Smooth muscle cell (in vitro differentiated cells): ENCODE data around the gene MEPE. TPM values are rescaled to one million over a fixed set of nuclear protein-coding genes. Genes with fewer than 3 reads are reported as not detected.

Experiments
- DNase-seq: peaks from one replicate; lab custom pipeline; 2025; ENCODE audit not compliant: unreplicated experiment; lab: John Stamatoyannopoulos, UW
- H2AFZ ChIP-seq: fragments of 200-600 bp; sonication (generic); 2 replicates; pipeline ENCODE4 v1.6.0; 2016; ENCODE audit warnings: antibody characterized with exemption, low read depth, mild to moderate bottlenecking
- H3F3A ChIP-seq: fragments of 200-600 bp; sonication (generic); 2 replicates; pipeline ENCODE4 v1.6.0; 2017; ENCODE audit warnings: antibody characterized with exemption, low read depth
- H3K27ac ChIP-seq: fragments of 200-600 bp; sonication (generic); 2 replicates; pipeline ENCODE4 v1.5.1; 2016; ENCODE audit warnings: low read depth, mild to moderate bottlenecking
- H3K27me3 ChIP-seq: fragments of 200-600 bp; sonication (generic); 2 replicates; pipeline ENCODE4 v1.6.1; 2016; ENCODE audit warnings: low read depth, mild to moderate bottlenecking
- H3K36me3 ChIP-seq: fragments of 200-600 bp; sonication (generic); 2 replicates; pipeline ENCODE4 v1.5.1; 2016; ENCODE audit warnings: low read depth
- H3K4me1 ChIP-seq: fragments of 200-600 bp; sonication (generic); 2 replicates; pipeline ENCODE4 v1.5.1; 2016; ENCODE audit warnings: low read depth
- H3K4me2 ChIP-seq: fragments of 200-600 bp; sonication (generic); 2 replicates; pipeline ENCODE4 v1.6.0; 2016; ENCODE audit warnings: mild to moderate bottlenecking
- H3K4me3 ChIP-seq: fragments of 200-600 bp; sonication (generic); 2 replicates; pipeline ENCODE4 v1.5.1; 2016; ENCODE audit warnings: mild to moderate bottlenecking
- H3K79me2 ChIP-seq: fragments of 200-600 bp; sonication (generic); 2 replicates; pipeline ENCODE4 v1.6.0; 2016; ENCODE audit warnings: low read depth, mild to moderate bottlenecking
- H3K9ac ChIP-seq: fragments of 200-600 bp; sonication (generic); 2 replicates; pipeline ENCODE4 v1.6.0; 2016; ENCODE audit warnings: low read depth
- H3K9me3 ChIP-seq: fragments of 200-600 bp; sonication (generic); replicated peaks from 2 replicates; pipeline ENCODE4 v1.5.1; 2016; ENCODE audit warnings: low read depth
- H4K20me1 ChIP-seq: fragments of 200-600 bp; sonication (generic); 2 replicates; pipeline ENCODE4 v1.6.0; 2016; ENCODE audit warnings: low read depth
- WGBS: methylation state at CpG from one replicate; pipeline ENCODE4 v1.1.7; 2016; ENCODE audit warnings: low lambda C conversion rate; 5-methylcytosine and 5-hydroxymethylcytosine counted together
- polyA plus RNA-seq: library from polyadenylated mRNA; unstranded; fragments of >200 nt; fragmentation: Nextera tagmentation; extraction: Ambion mirVana; gene quantifications from 2 replicates; pipeline ENCODE4 v1.2.1, GENCODE V29; 2016
- total RNA-seq: library from RNA; depleted of rRNA; stranded (reverse); fragments of >200 nt; gene quantifications from 2 replicates; pipeline ENCODE4 v1.2.3, GENCODE V29; 2014
- TF ChIP-seq, protein P1 (sequence below): fragments of 200-600 bp; sonication (generic); IDR thresholded peaks from 2 replicates; pipeline ENCODE4 v1.5.1; 2017; ENCODE audit warnings: borderline replicate concordance, mild to moderate bottlenecking, antibody characterized with exemption; ENCODE audit not compliant: insufficient read depth, poor library complexity, severe bottlenecking

MEPE gene, protein sequence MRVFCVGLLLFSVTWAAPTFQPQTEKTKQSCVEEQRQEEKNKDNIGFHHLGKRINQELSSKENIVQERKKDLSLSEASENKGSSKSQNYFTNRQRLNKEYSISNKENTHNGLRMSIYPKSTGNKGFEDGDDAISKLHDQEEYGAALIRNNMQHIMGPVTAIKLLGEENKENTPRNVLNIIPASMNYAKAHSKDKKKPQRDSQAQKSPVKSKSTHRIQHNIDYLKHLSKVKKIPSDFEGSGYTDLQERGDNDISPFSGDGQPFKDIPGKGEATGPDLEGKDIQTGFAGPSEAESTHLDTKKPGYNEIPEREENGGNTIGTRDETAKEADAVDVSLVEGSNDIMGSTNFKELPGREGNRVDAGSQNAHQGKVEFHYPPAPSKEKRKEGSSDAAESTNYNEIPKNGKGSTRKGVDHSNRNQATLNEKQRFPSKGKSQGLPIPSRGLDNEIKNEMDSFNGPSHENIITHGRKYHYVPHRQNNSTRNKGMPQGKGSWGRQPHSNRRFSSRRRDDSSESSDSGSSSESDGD
- total RNA-seq (not detected in 2 replicates), polyA plus RNA-seq (0.63 TPM in 1 of 2 replicates, not detected in the other)

DNA sequence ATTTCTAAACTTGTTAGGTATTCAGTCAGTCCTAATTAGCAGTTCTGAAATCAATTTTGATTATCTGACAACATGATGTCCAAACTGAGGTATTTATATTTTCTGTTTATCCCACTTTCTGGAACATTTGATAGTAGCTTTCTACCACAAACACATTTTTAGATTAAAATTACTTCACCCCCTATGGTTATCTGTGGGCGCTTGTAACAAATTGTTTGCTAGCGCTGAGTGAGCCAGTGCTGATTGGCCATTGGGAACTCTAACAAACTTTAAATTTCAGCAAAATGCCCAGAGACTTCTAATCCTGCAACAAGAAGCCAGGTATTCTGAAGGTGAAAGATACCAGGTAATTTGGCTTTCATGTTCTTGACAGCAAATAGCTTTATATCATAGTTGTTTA lies at the start of gene MEPE:
MEPE (plus strand) TSS at position 301 of the 400 bp plus-strand sequence. CDS start 1,746 bp downstream, outside the sequence.
- Histone ChIP-seq H3K9ac (no peak within 1 kb of the TSS), H3K4me1 (peaks cover 11% of the 10 kb centered on the region), H3K36me3 (no peaks in the 10 kb centered on the region), H4K20me1 (no peaks in the 10 kb centered on the region), H2AFZ (peak within 1 kb of the TSS; percentile 71), H3K4me3 (no peak within 1 kb of the TSS), H3K79me2 (no peaks in the 10 kb centered on the region), H3K9me3 (no peaks in the 10 kb centered on the region), H3F3A (peaks cover 3% of the 10 kb centered on the region), H3K27ac (no peak within 1 kb of the TSS), H3K4me2 (no peak within 1 kb of the TSS), H3K27me3 (no peaks in the 10 kb centered on the region)
- TF ChIP-seq, protein P1, sequence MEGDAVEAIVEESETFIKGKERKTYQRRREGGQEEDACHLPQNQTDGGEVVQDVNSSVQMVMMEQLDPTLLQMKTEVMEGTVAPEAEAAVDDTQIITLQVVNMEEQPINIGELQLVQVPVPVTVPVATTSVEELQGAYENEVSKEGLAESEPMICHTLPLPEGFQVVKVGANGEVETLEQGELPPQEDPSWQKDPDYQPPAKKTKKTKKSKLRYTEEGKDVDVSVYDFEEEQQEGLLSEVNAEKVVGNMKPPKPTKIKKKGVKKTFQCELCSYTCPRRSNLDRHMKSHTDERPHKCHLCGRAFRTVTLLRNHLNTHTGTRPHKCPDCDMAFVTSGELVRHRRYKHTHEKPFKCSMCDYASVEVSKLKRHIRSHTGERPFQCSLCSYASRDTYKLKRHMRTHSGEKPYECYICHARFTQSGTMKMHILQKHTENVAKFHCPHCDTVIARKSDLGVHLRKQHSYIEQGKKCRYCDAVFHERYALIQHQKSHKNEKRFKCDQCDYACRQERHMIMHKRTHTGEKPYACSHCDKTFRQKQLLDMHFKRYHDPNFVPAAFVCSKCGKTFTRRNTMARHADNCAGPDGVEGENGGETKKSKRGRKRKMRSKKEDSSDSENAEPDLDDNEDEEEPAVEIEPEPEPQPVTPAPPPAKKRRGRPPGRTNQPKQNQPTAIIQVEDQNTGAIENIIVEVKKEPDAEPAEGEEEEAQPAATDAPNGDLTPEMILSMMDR = no peak
- WGBS = 95% methylated on average over 2 of the region's 2 CpGs
- DNase-seq = no peak

DNA sequence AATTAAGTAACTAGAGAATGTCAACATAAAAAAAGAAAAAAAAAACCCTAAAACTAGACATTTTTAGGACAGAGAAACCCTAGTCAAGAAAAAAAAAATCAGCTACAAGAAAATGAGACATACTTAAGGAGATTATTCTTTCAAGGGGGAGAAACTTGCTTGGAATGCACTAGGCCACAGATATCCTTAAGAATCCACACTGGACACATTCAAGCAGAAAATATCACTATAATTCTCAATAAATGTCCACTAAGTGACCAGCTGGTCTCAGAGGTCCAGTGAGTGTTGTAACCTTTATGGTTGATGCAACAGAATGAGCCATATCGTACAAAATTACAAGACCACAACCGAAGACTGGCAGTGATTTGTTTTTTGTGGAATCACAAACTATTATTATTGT lies 49.0 kb upstream of the MEPE start:
- no peaks in the 10 kb centered on the region for H3K4me1 ChIP-seq
- no peaks in the 10 kb centered on the region for H4K20me1 ChIP-seq
- H2AFZ ChIP-seq = no peak overlapping the region
- no peak overlapping the region for H3K9ac ChIP-seq
- DNase-seq = no peak
- H3K4me3 ChIP-seq = no peak overlapping the region
- 88% methylated on average over 2 of the region's 2 CpGs for WGBS
- no peaks in the 10 kb centered on the region for H3K27me3 ChIP-seq
- H3K9me3 ChIP-seq = no peaks in the 10 kb centered on the region
- H3K4me2 ChIP-seq = no peak overlapping the region
- H3K27ac ChIP-seq = no peak overlapping the region
- H3K79me2 ChIP-seq = no peaks in the 10 kb centered on the region
- TF ChIP-seq, protein P1 = no peak
- no peaks in the 10 kb centered on the region for H3F3A ChIP-seq
- H3K36me3 ChIP-seq = no peaks in the 10 kb centered on the region

DNA sequence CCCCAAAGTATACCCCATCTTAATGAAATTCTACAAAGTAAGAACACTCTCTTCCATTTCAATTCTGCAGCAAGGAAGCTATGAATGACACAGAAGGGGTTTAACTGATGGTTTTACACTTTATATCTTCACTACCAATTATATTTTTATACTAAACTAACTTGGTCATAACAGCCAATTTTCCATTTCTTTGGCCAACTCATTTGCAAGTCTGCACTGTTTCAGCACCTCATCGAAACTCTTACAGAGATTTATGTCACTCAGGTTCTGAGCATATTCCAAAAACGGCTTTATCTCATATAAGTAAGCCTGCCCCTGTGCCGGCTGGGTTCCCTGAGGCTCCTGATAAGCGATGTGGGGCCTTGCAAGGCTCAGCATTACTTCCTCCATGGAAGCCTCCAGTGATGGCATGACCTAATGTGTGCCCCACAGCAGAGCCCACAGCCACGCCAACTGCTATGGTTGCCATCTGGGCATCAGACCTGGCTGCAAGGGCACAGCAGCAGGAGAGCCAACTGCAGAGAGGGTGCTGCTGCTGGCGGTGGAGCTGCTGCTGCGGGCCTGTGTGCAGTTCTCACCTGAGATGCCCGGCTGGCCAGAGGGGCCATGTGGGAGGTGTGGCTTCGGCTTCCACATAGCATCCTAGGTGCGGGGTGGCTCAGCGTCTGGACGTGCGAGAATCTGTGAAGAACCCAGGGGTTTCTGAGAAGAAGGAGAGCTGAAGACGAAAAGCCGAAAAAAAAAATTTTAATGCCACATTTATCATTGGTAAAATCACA lies 46.8 kb upstream of the MEPE start:
- Histone ChIP-seq H3K36me3 (no peaks in the 10 kb centered on the region), H2AFZ (no peak overlapping the region), H3K27ac (no peak overlapping the region), H3K9me3 (no peaks in the 10 kb centered on the region), H3K9ac (no peak overlapping the region), H3K4me1 (no peaks in the 10 kb centered on the region), H3F3A (no peaks in the 10 kb centered on the region), H3K4me2 (no peak overlapping the region), H3K27me3 (no peaks in the 10 kb centered on the region), H4K20me1 (no peaks in the 10 kb centered on the region), H3K79me2 (no peaks in the 10 kb centered on the region), H3K4me3 (no peak overlapping the region)
- 83% methylated on average over 15 of the region's 15 CpGs for WGBS
- TF ChIP-seq, protein P1 = no peak
- DNase-seq = no peak
